Upper lobe of left lung (tissue), 4 donors: ENCODE data around the gene TMEM38B.

Source experiments
- EP300 ChIP-seq, 4 donors: sonication (generic); formaldehyde crosslinking; IDR thresholded peaks; one replicate each; pipeline ENCODE4 v1.5.1; 2017; ENCODE audit warnings: antibody characterized with exemption in 4 of 4, control low read depth in 2 of 4
- POLR2A ChIP-seq, 4 donors: fragments of 450-650 bp; IDR thresholded peaks; one replicate each; pipeline ENCODE4 v1.5.1; 2016 to 2017; ENCODE audit warnings: antibody characterized with exemption in 4 of 4, mild to moderate bottlenecking in 2 of 4
- POLR2AphosphoS5 ChIP-seq, 2 donors: sonication (generic); formaldehyde crosslinking; IDR thresholded peaks; one replicate each; pipeline ENCODE4 v1.5.1; 2017; ENCODE audit warnings: antibody characterized with exemption in 2 of 2
- TF ChIP-seq, protein P1 (sequence below), 6 experiments: fragments of 450-650 bp in 4 of 6; fragments of 200-600 bp in 2 of 6; sonication (generic) in 2 of 6; IDR thresholded peaks; one replicate each; pipeline ENCODE4 v1.5.1; 2016 to 2019; ENCODE audit warnings: antibody characterized with exemption in 6 of 6

DNA sequence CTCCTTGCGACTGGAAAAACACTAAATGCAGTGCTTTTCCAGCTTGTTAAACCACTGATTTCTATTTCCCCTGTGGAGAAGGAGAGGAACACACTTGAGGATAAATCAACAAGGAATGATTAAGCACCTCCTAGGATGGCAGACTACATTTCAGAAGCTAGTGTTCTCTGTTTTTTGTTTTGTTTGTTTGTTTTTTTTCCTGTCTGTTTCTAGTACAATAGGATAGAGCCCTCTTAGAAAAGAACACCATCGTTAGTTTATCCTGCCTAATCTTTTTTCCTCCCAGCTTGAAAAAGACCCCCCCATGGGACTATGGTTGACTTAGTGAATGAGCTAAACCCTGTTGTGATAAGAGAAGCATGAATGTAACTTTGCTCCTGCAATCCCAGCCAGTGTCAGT lies 36.0 kb upstream of the TMEM38B start:
- TF ChIP-seq POLR2AphosphoS5 (IDR thresholded peaks at IDR 0.05) (no peak), EP300 (IDR thresholded peaks at IDR 0.05) (no peak), POLR2A (IDR thresholded peaks at IDR 0.05) (no peak)
- TF ChIP-seq, protein P1, sequence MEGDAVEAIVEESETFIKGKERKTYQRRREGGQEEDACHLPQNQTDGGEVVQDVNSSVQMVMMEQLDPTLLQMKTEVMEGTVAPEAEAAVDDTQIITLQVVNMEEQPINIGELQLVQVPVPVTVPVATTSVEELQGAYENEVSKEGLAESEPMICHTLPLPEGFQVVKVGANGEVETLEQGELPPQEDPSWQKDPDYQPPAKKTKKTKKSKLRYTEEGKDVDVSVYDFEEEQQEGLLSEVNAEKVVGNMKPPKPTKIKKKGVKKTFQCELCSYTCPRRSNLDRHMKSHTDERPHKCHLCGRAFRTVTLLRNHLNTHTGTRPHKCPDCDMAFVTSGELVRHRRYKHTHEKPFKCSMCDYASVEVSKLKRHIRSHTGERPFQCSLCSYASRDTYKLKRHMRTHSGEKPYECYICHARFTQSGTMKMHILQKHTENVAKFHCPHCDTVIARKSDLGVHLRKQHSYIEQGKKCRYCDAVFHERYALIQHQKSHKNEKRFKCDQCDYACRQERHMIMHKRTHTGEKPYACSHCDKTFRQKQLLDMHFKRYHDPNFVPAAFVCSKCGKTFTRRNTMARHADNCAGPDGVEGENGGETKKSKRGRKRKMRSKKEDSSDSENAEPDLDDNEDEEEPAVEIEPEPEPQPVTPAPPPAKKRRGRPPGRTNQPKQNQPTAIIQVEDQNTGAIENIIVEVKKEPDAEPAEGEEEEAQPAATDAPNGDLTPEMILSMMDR (IDR thresholded peaks at IDR 0.05) = no peak
